K562 (cell line): ENCODE measurements around the gene ITPR1. TPM values are rescaled to one million over a fixed set of nuclear protein-coding genes. Genes with fewer than 3 reads are reported as not detected.
A peak's percentile ranks its signal among the peaks of the same experiment; 100 is the strongest.

ENCODE experiments used
- BHLHE40 ChIP-seq: IDR thresholded peaks from 2 replicates; pipeline ENCODE4 v1.6.1; 2011; ENCODE audit warnings: low read length, improper control_type of control experiment
- C11orf30 ChIP-seq: fragments of 450-650 bp; IDR thresholded peaks from 2 replicates; pipeline ENCODE4 v1.6.1; 2016; ENCODE audit warnings: low read depth, mild to moderate bottlenecking
- CHCHD3 ChIP-seq: fragments of 250-450 bp; sonication (Bioruptor Pico); IDR thresholded peaks from 2 replicates; pipeline ENCODE4 v2.1.2; 2022; ENCODE audit warnings: mild to moderate bottlenecking
- JUND ChIP-seq, 2 experiments: IDR thresholded peaks; 2 replicates in 1 of 2; 3 replicates in 1 of 2; pipeline ENCODE4 v1.6.1; 2011; ENCODE audit warnings: borderline replicate concordance in 2 of 2, low read depth in 2 of 2, low read length in 2 of 2, improper control_type of control experiment in 1 of 2, missing biosample characterization in 1 of 2, missing genetic modification characterization in 1 of 2, missing genetic modification reagents in 1 of 2
- KLF10 ChIP-seq: fragments of 250-450 bp; sonication (Bioruptor Pico); IDR thresholded peaks from 2 replicates; pipeline ENCODE4 v1.6.1; 2021; ENCODE audit warnings: matching md5 sums
- MAZ ChIP-seq, 2 experiments: fragments of 450-650 bp in 1 of 2; sonication (generic) in 1 of 2; formaldehyde crosslinking; IDR thresholded peaks in 1 of 2; conservative IDR thresholded peaks in 1 of 2; 2 replicates each; pipeline versions ENCODE4 v1.4.0 to v1.5.0; 2020; ENCODE audit warnings: mild to moderate bottlenecking in 1 of 2, missing genetic modification reagents in 1 of 2
- MCM2 ChIP-seq: fragments of 450-650 bp; IDR thresholded peaks from 2 replicates; pipeline ENCODE4 v1.6.1; 2017; ENCODE audit warnings: low read depth, mild to moderate bottlenecking
- MEIS2 ChIP-seq: fragments of 450-650 bp; IDR thresholded peaks from 2 replicates; pipeline ENCODE4 v1.6.1; 2014; ENCODE audit warnings: mild to moderate bottlenecking; ENCODE audit not compliant: partially characterized antibody
- NFIX ChIP-seq: fragments of 250-450 bp; sonication (Bioruptor Pico); IDR thresholded peaks from 2 replicates; pipeline ENCODE4 v1.4.0; 2020; ENCODE audit warnings: low read depth, mild to moderate bottlenecking, moderate library complexity
- PHF20 ChIP-seq: fragments of 450-650 bp; IDR thresholded peaks from 2 replicates; pipeline ENCODE4 v1.6.1; 2018; ENCODE audit not compliant: partially characterized antibody
- PRMT5 ChIP-seq: sonication (generic); formaldehyde crosslinking; IDR thresholded peaks from 2 replicates; pipeline ENCODE4 v1.5.0; 2020; ENCODE audit warnings: missing genetic modification reagents
- RBFOX2 ChIP-seq: fragments of 200-400 bp; formaldehyde crosslinking; IDR thresholded peaks from 2 replicates; pipeline ENCODE4 v1.6.1; 2017; ENCODE audit warnings: low read depth, mild to moderate bottlenecking, low read length, moderate library complexity
- RBM34 ChIP-seq: fragments of 200-400 bp; formaldehyde crosslinking; IDR thresholded peaks from 2 replicates; pipeline ENCODE4 v1.6.1; 2018; ENCODE audit warnings: low read length, borderline replicate concordance; ENCODE audit not compliant: insufficient read depth
- SAFB2 ChIP-seq: fragments of 200-400 bp; formaldehyde crosslinking; IDR thresholded peaks from 2 replicates; pipeline ENCODE4 v1.6.1; 2018; ENCODE audit warnings: borderline replicate concordance, low read length, low read depth, moderate library complexity; ENCODE audit not compliant: severe bottlenecking
- SOX6 ChIP-seq: fragments of 450-650 bp; IDR thresholded peaks from 2 replicates; pipeline ENCODE4 v1.6.1; 2014; ENCODE audit warnings: mild to moderate bottlenecking
- TARDBP ChIP-seq: fragments of 450-650 bp; IDR thresholded peaks from 2 replicates; pipeline ENCODE4 v1.6.1; 2016
- TCF7 ChIP-seq: sonication (generic); IDR thresholded peaks from 2 replicates; pipeline ENCODE4 v1.6.1; 2016; ENCODE audit warnings: antibody characterized with exemption, borderline replicate concordance
- USF2 ChIP-seq: sonication (generic); formaldehyde crosslinking; IDR thresholded peaks from 2 replicates; pipeline ENCODE4 v1.5.0; 2020; ENCODE audit warnings: missing genetic modification reagents
- ZNF274 ChIP-seq: IDR thresholded peaks from 2 replicates; pipeline ENCODE4 v1.6.1; 2011; ENCODE audit warnings: low read depth, mild to moderate bottlenecking, low read length, moderate library complexity, borderline replicate concordance
- ZNF316 ChIP-seq: fragments of 450-650 bp; IDR thresholded peaks from 2 replicates; pipeline ENCODE4 v1.6.1; 2016
- ZNF436 ChIP-seq: fragments of 250-450, 450-650 bp; sonication (Bioruptor Pico); formaldehyde crosslinking; IDR thresholded peaks from 2 replicates; pipeline ENCODE4 v1.7.0; 2020; ENCODE audit warnings: mild to moderate bottlenecking
- ZNF444 ChIP-seq: fragments of 250-450 bp; sonication (Bioruptor Pico); IDR thresholded peaks from 2 replicates; pipeline ENCODE4 v1.4.0; 2020; ENCODE audit warnings: mild to moderate bottlenecking, moderate library complexity
- ZNF507 ChIP-seq: conservative IDR thresholded peaks from 2 replicates; pipeline ENCODE4 v1.6.1; 2017; ENCODE audit warnings: missing genetic modification characterization, missing compliant biosample characterization
- ZNF57 ChIP-seq: fragments of 450-650 bp; formaldehyde crosslinking; IDR thresholded peaks from 2 replicates; pipeline ENCODE4 v1.4.0; 2020; ENCODE audit warnings: mild to moderate bottlenecking, moderate library complexity
- ZNF584 ChIP-seq: fragments of 200-800 bp; sonication (Bioruptor generic); IDR thresholded peaks from 2 replicates; pipeline ENCODE4 v1.6.1; 2016; ENCODE audit warnings: low read depth, mild to moderate bottlenecking, missing genetic modification characterization, missing compliant biosample characterization
- ZNF79 ChIP-seq: fragments of 250-450 bp; sonication (Bioruptor Pico); IDR thresholded peaks from 2 replicates; pipeline ENCODE4 v1.4.0; 2020; ENCODE audit warnings: low read depth, mild to moderate bottlenecking, moderate library complexity
- ZNF830 ChIP-seq: fragments of 250-450 bp; sonication (Bioruptor Pico); IDR thresholded peaks from 2 replicates; pipeline ENCODE4 v1.5.0; 2021; ENCODE audit warnings: mild to moderate bottlenecking
- polyA plus RNA-seq, 8 experiments: library from polyadenylated mRNA; depleted of rRNA in 4 of 8; stranded (reverse) in 5 of 8; unstranded in 3 of 8; fragments of >200 nt; fragmentation: Nextera tagmentation in 2 of 8; fragmentation: Illumina TruSeq in 1 of 8; extraction: Ambion mirVana in 2 of 8; extraction: Trizol in 1 of 8; gene quantifications; 2 replicates each; pipeline versions ENCODE4 v1.2.1 to v1.2.3, GENCODE V29; 2011 to 2014; ENCODE audit warnings: inconsistent platforms in 1 of 8, missing spikeins in 1 of 8
- total RNA-seq, 7 experiments: library from RNA; depleted of rRNA in 6 of 7; stranded (reverse); fragments of >200 nt in 6 of 7; fragmentation: Illumina TruSeq in 2 of 7; extraction: Trizol in 2 of 7; gene quantifications; 2 replicates each; pipeline versions ENCODE4 v1.2.1 to v1.2.3, GENCODE V29; 2011 to 2021; ENCODE audit warnings: low replicate concordance in 1 of 7
- TF ChIP-seq, protein P1 (sequence below): fragments of 250-450 bp; sonication (Bioruptor Pico); IDR thresholded peaks from 2 replicates; pipeline ENCODE4 v1.8.0; 2021; ENCODE audit warnings: moderate library complexity, mild to moderate bottlenecking, inconsistent platforms

ITPR1 gene
- total and polyA plus RNA-seq, 9 of the 15 experiments (the other 6 are each of a cell fraction or from before 2014, with no cell fraction given) = 22.4 to 40.0 (median 27.4) TPM

- TF ChIP-seq ZNF507 (tag) = no peak
- no peak for TF ChIP-seq MCM2
- no peak for TF ChIP-seq TARDBP
- TF ChIP-seq ZNF316 = peak; percentile 26; the same call in 1 of the 2 replicates
- TF ChIP-seq MEIS2 = peak; percentile 47
- TF ChIP-seq TCF7 = no peak
- peak; percentile 55; the same call in 1 of the 2 replicates for TF ChIP-seq BHLHE40
- peak; percentile 92 for TF ChIP-seq ZNF584 (CRISPR knock-in tag)
- peak; percentile 26; the same call in 1 of the 2 replicates for TF ChIP-seq C11orf30
- TF ChIP-seq JUND (IDR thresholded peaks at IDR 0.05; ENCODE audit: borderline replicate concordance, low read depth, low read length) = no peak
- TF ChIP-seq JUND (tag; IDR thresholded peaks at IDR 0.05; ENCODE audit: borderline replicate concordance, low read depth, low read length) = 0 out of 3 replicates have a peak, but pooled peaks have one; percentile 26
- no peak for TF ChIP-seq RBFOX2
- TF ChIP-seq NFIX = no peak
- no peak for TF ChIP-seq PHF20
- TF ChIP-seq, protein P1, sequence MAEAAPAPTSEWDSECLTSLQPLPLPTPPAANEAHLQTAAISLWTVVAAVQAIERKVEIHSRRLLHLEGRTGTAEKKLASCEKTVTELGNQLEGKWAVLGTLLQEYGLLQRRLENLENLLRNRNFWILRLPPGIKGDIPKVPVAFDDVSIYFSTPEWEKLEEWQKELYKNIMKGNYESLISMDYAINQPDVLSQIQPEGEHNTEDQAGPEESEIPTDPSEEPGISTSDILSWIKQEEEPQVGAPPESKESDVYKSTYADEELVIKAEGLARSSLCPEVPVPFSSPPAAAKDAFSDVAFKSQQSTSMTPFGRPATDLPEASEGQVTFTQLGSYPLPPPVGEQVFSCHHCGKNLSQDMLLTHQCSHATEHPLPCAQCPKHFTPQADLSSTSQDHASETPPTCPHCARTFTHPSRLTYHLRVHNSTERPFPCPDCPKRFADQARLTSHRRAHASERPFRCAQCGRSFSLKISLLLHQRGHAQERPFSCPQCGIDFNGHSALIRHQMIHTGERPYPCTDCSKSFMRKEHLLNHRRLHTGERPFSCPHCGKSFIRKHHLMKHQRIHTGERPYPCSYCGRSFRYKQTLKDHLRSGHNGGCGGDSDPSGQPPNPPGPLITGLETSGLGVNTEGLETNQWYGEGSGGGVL (CRISPR knock-in tag) = no peak
- TF ChIP-seq USF2 (CRISPR knock-in tag) = no peak
- no peak for TF ChIP-seq ZNF274
- 0 out of 2 replicates have a peak, but pooled peaks have one; percentile 15 for TF ChIP-seq ZNF79 (CRISPR knock-in tag)
- no peak for TF ChIP-seq KLF10 (CRISPR knock-in tag)
- TF ChIP-seq SOX6 = peak; percentile 13; the same call in 1 of the 2 replicates
- TF ChIP-seq PRMT5 (CRISPR knock-in tag) = no peak
- TF ChIP-seq ZNF57 = no peak
- no peak for TF ChIP-seq CHCHD3
- no peak for TF ChIP-seq ZNF830 (CRISPR knock-in tag)
- TF ChIP-seq SAFB2 = no peak
- TF ChIP-seq RBM34 = no peak
- TF ChIP-seq ZNF436 (CRISPR knock-in tag) = no peak
- no peak for TF ChIP-seq MAZ (CRISPR knock-in tag; conservative IDR thresholded peaks at IDR 0.05 in 1 of 2, IDR thresholded peaks at IDR 0.05 in 1 of 2)
- TF ChIP-seq ZNF444 (CRISPR knock-in tag) = no peak
Measured at GRCh38 chr3:4570840-4571621, 77.9 kb downstream of the ITPR1 start (continued).
